CD4-positive, alpha-beta T cell treated with Interleukin-15 for 1 hour (primary cell): ENCODE data around the gene MINAR2.
A peak's percentile ranks its signal among the peaks of the same experiment; 100 is the strongest.

Source experiments
- DNase-seq: peaks from one replicate; pipeline ENCODE4 v3.0.0-alpha.2; 2020

Gene MINAR2, protein sequence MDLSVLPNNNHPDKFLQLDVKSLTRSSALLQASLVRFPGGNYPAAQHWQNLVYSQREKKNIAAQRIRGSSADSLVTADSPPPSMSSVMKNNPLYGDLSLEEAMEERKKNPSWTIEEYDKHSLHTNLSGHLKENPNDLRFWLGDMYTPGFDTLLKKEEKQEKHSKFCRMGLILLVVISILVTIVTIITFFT

DNA sequence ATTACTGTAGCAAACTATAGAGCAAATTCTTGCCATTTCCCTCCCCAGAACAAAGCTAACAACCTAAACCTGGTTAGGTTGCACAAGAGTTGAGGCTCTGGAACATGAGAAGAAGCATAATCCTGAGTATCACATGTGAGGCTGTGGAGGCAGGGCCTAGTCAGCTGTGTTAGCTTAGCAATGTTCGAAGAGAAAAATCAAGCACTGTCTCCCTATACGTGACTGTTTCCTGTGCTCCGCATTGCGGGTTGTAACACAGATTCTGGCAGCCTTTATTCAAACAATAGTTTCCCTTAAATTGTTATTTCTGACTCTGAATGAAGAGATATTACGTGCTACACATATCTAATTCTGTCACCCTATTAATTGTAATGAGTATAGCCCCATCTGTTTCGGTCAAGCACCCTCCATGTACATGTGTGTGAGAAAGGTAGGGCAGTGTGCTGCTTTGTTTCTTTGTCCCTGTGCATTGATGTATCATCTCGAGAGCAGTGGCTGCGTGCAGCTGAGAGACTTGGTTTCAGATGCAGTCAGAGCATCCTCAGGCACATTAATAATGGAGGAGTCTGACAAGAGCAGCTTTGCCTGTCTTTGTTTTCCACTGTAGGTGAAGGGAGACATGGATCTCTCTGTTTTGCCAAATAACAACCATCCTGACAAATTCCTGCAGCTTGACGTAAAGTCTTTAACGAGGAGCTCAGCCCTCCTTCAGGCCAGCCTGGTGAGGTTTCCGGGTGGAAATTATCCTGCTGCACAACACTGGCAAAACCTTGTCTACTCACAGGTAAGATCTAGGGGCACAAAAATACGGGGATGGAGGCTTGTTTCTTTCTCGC is at the start of gene MINAR2:
MINAR2 (plus strand) TSS at position 523 of the 836 bp plus-strand sequence; CDS start at position 620, 97 bp downstream.
- no peak for DNase-seq

DNA sequence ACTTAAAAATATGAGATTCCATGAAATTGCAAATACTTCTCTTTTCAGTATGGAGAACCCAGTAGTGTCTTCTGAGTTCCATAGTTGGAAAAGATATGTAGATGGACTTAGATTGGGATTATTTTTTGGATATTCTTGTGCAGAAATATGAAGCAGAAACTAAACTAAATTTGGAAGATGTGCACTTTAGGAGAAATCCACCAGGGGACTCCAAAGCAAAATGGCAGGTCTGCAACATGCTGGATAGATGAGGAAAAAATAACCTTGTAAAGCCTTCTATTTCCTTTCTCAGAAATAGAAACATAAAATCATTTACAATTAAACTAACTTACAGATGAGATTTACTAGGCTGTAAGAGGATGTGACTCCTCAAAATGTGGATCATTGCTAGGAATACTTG is 49.2 kb upstream of the MINAR2 start:
- DNase-seq, result no peak

DNA sequence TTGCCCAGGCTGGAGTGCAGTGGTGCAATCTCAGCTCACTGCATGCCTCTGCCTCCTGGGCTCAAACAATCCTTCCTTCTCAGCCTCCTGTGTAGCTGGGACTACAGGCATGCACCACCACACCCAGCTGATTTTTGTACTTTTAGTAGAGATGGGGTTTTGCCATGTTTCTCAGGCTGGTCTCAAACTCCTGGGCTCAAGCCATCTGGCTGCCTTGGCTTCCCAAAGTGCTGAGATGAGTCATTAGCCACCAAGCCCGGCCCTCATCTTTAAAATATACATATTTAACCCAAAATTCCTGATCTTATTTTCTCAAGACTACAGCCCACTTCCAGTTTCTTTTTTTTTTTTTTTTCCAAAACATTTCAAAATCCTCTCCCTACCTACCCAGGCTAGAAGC is 31.7 kb upstream of the MINAR2 start:
- DNase-seq, result no peak

DNA sequence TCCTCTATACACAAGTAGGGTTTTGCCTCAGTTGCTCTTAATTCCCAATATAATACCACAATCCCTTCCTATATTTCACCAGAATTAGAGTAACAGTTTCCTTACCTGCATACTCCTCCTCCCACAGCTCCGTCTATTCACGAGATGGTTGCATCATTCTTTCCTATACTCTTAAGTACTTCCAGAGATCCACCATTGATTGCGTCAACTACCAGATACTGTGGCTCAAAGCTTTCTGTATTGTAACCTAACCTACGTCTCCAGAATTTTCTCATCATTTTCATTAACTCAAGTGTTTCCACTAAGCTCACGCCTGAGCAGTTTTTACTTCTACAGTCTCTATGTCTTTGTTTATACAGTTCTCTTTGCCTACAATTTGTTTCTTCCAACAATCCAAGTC is 31.2 kb upstream of the MINAR2 start:
- DNase-seq, result no peak

DNA sequence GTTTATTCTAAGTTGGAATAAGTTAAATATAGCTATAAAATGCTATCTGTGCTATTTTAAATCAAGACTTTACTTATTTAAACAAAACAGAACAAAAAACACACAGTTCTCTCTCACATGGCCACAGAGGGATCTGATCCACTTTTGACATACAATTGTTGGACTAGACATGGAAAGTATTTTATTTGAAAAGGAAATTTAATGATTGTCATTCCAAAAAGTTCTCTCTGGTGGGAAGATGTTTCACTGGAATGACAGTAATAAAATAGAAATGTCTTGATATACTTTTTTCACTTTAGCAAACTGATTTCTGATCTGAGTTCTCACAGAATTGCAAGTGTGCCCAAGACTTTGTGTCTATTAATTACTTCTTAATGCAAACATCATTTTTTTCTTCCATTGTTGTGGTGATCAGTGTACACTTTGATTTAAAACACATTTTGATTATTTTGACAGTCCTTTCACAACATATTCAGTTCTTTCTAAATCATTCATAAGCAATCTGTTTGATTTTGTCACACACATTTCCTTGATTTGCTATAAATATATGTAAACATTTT is 30.1 kb upstream of the MINAR2 start:
- DNase-seq, result no peak

DNA sequence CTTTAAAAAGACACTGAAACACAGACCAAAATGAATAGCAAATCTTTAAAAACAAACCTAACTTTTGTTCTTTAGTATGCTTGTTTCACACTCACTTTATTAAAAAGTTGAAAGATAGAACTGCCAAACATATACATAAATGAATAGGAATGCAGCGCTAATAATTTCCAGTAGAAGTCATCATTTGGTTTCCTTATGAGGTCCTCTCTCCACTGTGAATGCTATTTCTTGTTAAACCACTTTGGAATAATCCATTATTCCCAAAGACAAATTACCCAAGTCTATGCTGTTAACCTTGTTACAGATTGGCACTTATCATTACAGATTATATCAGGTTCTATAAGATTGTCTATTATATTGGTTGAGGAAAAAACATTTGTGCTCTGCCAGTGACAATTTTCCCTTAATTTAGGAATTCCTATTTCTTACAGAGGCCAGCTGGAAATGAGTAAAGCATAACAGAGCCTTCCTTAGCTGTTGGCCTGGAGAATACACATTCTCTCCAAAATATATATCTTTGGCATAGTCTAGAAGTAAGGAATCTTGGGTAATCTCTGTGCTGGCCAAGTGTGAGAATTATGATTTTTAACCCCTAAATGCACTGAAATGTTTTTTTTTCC is 29.3 kb upstream of the MINAR2 start:
- no peak for DNase-seq

DNA sequence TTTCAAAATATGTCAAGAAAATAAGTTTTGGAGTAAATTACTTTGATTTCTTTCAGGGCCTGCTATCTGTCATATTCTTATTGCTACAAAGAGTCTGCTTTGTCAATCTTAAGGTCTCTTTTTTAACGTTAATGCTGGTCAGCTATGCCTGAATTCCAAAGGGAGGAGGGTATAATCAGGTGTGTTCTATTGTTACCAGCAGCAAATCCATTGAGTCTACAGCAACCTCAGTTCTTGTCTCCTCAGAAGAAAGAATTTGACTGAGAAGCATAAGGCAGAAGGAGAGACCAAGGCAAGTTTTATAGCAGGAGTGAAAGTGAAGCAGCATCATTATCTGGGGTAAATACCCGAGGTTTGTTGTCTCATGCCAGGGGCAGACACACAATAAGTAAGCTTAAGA is 23.7 kb upstream of the MINAR2 start:
- DNase-seq, result no peak

DNA sequence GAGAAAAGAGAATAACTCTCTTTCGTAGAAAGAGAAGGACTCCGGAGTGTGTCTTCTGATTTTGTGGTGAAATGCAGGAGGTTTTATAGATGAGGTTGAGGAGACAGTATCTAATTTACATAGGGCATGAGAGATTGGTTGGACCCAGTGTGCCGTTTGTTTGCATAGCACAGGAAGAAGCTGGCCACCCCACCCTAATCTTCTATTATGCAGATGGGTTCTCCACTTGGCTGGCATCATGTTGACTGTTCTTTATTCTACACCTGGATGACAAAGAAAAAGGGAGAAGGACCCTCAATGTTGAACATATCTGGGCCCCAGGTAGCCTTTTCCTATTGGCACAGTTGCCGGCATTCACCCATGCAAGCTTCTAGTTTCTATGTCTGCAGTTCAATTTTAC is 23.2 kb upstream of the MINAR2 start:
- no peak for DNase-seq

DNA sequence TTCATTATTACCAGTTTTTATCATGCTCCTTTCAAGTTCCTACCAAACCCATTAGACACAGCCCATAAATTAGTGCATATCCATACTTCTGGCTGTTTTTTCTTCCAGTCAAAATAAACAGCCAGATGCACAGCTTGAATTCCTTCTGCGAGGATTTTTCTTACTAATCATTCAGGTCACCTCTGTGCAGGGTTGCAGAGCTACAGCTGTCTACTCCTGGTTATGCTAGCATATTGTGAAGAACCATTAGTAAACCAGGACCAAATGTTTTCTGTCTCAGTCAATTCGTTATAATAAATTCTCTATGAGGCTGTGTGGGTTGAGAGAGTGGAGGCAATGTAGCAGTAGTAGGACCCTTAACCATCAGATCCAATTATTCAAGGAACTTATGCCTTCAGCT is 8.1 kb upstream of the MINAR2 start:
- DNase-seq, result no peak

DNA sequence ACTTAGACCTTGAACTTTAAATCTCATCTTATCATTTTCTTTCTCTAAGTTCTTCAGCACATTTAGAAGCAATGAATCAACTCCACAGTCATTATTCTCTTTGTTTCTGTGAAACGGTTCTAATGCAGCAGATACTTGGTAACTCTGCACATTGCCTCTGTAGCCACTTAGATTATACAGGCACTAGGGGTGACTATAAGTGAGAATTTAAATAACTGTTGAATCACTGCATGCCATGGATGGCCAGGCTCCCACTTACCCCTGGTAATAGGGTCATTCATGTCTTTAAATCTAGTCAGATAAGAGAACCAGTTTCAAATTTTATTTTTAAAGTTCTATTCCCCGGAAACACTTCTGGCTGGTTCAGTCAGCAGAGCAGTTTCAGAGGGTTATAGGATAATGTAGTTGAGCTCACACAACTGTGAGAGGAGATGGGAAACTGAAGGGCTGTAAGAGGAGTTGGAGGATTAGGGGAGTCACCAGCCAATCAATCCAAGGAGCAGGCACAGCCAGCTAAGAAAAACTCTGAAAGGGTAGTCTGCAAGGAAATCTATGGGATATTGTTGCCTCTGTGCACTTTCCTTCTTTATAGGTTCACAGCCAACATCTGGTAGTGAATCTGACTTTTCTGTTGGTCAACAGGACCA is 4.2 kb upstream of the MINAR2 start:
- no peak for DNase-seq

DNA sequence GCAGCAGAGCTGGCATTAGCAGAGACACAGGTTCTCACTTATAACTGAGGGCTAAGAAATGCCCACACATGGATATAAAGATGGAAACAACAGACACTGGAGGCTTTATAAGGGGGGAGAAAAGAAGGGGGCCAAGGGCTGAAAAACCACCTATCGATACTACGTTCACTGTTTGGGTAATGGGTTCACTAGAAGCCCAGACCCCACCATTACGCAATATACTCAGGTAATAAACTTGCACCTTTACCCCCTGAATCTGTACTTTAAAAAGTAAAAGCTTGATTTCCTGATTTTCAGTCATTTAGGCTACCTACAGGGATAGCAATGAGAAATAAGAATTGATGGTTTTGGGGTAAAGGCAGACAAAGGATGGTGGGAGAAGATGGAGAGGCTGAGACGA is 1.9 kb upstream of the MINAR2 start:
- no peak for DNase-seq

DNA sequence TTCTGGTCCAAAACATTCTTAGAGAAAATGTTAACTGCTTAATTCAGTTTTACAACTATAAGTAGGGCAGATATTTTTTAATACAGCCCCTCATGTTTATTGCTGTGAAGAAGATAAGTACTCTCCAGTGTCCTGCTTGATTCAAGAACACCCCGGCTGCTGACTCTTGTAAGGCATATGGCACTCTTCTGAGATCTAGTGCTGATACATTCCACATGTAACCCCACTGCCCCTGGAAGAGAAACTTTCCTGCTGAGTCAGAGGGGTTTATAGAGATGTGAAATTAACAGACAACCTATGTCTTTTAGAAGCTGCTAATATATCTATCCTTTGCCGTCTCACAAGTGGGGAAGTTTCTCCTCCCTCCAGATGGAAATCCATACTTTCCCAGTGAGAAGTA is 1.0 kb upstream of the MINAR2 start:
- no peak for DNase-seq

DNA sequence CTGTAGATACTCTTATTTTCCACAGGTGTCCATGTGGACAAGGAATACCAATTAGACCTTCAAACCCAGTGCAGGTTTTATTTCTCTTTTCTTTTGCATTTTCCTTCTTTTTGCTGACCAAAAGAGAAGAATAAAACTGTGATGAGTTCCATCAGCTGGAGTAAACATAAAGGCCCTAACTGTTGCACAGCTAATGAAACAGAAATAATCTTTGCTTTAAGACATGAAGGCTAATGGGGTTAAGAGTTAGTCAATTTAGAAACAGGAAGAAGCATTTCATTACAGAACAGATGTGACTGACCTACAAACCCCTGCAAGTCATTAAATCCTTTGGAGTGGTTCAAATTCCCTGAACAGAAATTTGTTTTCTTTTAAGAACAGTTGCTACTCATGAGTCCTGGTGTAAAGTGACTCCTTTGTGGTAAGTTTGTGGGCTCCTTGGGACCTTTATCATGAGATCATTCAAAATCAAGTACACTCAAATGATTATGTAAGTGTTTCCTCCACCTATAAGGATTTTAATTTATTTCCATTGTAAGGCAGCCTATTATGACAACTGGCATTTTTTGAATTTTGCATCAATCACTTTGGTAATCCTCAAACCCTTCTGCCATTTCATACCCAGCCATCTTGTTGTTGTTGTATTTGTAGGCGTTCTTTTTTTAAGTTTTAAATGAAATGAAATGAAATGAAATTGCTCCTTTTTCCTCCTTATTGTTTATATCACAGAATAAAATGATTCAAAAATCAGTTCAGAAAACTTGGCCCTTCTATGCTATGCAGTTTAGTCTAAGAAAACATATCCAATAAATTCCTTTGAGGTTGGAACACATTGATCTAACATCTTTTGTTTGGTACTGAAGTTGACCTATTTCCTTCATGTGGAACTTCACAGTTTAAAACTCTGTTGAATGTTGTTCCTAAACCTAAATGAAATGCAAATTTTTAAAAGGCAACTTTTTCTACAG is 1.3 kb downstream of the MINAR2 start:
- no peak for DNase-seq

DNA sequence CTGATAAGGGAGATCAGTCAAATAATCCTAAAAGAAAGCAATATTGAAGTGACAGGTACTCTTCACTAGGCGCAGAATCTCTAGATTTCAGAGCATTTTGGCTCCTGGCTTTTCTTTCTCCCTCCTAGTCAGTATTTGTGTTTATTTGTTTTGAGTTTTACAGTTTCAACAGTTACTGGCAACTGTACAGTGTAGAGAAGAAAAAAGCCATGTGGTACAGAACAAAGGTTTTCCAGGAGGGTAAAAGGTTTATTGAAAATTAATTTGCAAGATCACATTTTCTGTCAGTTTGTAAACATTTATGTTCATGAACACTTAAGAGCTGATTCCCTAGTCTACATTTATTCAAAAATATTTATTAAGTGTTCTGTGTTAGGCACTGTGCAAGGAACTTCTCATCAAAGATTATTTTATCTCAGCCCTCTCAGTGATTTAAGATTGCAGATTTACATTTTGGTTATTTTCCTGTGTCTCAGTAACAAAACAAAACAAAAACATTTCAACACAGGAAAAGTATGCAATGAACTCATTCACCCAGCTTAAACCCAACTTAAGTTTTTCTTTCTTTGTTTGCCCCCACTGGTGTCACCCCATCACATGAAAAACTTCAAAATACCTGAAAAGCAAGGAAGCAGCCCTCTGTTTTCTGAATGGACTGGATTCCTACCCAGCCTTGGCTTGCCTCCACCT is 12.9 kb downstream of the MINAR2 start:
- DNase-seq, result no peak

DNA sequence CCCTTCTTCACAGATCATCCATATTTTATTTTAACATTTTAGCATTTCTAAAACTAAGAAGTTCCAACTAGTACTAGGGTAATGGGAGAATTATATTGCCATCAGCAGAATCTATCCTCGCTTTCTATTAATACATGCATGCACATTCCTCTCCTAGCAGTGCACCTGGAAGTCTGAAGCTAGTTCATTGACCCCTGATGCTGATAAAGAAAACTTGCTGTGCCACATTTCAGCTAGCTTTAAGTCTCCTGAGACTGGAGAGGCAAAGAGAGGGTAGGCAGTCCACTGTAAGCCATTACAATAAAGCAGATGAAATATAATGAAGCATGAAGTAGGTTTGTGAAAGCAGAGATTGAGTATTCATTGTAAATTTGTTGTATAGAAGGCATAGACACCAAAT is 15.8 kb downstream of the MINAR2 start:
- no peak for DNase-seq

DNA sequence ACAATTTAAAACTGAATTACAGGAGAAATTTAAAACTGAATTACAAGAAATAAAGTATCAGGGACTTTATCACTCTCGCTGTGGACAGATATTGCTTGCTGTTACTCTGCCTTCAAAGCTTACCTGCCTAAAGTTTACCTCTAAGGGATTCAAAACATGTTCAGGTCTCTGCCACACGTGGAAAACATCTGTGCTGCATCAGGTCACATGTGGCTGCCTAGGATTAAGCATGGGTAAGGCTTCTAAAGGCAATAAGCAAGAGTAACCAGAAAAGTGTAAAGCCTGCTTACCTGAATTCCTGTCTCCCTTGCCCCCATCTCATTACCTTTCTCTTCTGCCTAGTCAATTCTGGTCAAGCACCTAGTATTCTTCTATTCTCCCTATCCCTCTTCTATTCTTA is 18.9 kb downstream of the MINAR2 start:
- DNase-seq, result no peak

DNA sequence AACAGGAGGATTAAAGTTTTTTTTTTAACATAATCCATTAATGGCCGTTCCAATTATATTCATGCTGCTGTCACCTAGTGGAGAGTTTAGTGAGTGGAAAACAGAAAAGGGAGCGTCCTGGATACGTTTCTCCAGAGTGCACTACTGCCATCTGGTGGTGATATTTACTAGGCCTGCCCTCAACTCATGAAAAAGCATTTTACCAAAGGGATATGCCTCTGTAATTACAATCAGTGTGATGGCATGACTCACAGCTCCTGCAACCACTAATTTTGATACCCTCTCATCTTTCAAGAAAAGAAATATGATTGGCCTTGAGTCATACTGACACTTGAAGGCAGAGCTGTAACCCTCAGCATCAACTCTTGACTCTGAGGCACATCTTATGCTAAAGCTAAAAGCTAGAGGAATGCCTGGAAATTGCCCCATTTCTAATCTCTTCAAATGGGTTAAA is 20.1 kb downstream of the MINAR2 start:
- DNase-seq, result peak; percentile 20

DNA sequence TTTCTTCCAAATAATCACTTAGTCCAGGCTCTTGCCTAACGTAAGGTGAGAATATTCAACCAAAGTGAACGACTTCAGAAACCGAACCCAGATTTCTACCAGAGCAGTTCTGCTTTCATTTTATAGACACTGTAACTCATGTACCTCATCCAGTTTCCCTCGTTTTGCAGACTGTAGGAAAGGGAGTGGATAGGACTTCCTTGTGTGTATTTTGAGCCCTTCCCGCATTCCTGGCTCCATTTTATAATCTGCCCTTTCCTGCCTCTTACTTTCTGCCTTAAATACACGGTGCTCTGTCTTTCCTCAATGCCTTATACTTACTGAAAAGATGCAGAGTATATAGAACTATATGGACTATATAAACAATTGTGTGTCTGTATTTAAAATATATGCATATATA is 20.8 kb downstream of the MINAR2 start:
- no peak for DNase-seq

DNA sequence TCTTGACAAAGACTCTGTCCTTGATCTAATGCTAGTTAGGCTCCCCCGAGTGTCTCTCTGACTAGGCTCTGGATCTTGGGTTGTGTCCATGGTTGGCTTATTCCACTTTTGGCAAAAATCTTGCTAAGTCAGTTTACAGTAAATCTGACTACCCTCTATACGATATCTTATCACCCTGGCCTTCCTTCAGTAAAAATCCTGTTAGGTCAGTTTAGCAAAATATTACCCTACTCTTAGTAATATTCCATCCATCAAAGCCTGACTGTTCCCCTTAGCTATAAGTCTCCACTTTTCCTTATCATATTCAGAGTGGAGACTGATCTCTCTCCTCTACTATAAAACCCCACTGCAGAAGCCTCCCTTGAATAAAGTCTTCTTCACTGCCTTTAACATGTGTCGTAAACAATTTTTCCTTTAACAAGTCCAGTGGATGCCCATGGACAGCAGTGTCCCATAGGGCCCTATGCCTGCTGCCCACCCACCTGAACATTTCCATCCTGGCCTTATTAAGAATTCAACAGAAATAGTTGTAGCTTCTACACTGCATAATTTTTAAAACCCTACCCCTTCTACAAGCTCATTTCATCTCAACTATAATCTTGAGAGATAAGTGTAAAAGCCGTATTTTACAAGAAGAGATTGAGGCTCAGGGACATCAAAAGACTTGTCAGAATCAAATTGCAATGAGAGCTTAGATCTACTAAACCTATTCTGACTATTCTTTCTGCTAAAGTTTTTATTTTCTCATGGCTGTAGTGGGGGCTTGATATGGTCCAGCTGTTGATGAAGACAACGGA is 22.3 kb downstream of the MINAR2 start:
- DNase-seq, result no peak

DNA sequence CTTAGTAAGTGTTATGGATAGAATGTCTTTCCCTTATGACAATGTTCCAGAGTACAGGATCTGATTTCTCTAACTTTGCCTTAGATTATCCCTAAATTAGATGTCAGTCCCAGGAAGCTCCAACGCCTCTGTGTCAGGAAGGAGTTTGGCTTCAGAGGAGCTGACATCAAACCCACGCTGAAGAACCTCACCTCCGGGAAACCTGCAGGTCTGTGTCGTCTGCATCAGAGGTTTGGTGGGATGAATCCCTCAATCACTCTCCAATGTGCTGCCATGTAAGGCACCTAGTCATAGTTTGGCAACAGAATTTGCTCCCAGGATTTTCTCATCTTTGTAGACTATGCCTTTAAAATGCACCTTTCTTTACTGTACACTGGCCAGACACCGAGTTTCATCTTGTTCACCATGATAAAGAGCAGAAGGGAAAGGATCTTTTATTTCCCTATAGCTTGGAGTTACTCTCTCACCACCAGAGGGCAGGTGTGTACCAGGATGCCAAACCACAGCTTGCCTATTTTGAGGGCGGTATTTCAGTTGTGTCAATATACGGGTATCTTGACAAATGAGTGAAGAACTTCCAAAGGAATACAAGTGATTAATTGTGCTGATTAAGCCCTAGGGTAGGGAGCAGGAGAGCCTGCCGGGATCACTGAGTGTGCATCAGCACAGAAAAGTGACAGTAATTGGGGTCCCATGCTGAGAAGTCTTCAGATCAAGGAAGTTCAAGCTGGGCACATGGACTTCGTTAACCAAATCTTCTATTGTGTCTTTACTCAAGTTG is 23.4 kb downstream of the MINAR2 start:
- no peak for DNase-seq
